ENCODE measurements around the gene FIG4. TPM values are rescaled to one million over a fixed set of nuclear protein-coding genes. Genes with fewer than 3 reads are reported as not detected.

FIG4 gene
- total and polyA plus RNA-seq, 12 donors = 9.2 to 25.4 (median 17.8) TPM

DNA sequence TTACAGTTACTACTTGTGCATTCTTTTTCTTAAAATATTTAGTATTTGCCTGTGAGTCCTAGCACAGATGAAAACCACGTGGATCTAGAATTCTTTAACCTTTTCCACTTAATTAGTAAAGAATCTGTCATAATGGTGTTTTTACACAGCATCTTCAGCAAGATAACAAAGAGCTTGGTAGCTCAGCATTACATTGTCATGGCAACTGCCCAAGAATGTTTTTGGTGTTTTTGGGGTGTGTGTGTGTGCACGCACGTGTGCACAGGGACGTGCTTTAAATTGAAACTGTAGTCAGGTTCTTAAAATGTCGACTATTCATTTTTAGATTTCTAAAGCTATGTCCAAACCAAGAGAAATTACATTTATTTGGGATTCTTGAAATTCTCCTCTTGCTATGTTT is 108.0 kb downstream of the FIG4 start:
- TF ChIP-seq, protein P1, sequence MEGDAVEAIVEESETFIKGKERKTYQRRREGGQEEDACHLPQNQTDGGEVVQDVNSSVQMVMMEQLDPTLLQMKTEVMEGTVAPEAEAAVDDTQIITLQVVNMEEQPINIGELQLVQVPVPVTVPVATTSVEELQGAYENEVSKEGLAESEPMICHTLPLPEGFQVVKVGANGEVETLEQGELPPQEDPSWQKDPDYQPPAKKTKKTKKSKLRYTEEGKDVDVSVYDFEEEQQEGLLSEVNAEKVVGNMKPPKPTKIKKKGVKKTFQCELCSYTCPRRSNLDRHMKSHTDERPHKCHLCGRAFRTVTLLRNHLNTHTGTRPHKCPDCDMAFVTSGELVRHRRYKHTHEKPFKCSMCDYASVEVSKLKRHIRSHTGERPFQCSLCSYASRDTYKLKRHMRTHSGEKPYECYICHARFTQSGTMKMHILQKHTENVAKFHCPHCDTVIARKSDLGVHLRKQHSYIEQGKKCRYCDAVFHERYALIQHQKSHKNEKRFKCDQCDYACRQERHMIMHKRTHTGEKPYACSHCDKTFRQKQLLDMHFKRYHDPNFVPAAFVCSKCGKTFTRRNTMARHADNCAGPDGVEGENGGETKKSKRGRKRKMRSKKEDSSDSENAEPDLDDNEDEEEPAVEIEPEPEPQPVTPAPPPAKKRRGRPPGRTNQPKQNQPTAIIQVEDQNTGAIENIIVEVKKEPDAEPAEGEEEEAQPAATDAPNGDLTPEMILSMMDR (IDR thresholded peaks at IDR 0.05) = no peak
- TF ChIP-seq POLR2A (IDR thresholded peaks at IDR 0.05) = no peak
- intact Hi-C loops (cut with DNase I) = no loop called here

DNA sequence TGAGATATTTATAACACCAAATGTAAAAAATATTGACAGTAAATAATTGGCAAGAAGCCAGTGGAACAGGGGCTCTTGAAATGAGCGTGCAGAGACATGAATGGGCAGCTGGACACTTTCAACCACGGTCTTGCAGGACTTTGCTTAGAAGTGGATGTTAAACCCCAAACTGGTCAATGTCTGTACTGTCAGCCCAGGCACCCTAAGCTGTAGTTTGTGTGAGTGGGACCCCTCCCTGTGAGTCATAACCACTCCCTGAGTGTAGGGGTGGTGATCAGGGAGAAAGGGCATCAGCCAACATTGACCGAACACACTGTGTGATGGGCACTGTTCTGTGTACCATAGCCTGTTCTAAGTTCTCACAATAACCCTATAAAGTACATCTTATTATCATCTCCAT is 108.6 kb downstream of the FIG4 start:
- H3K27ac ChIP-seq = no peak overlapping the region
- H3K27me3 ChIP-seq = no peaks in the 10 kb centered on the region
- no peak overlapping the region for H3K4me3 ChIP-seq
- no peak for DNase-seq
- intact Hi-C loops (cut with DNase I) = no loop called here
- no peaks in the 10 kb centered on the region for H3K9me3 ChIP-seq (replicated peaks in 1 of 3)
- no peaks in the 10 kb centered on the region for H3K36me3 ChIP-seq (replicated peaks in 1 of 2)
- TF ChIP-seq, protein P1 (IDR thresholded peaks at IDR 0.05) = no peak
- no peak for TF ChIP-seq POLR2A (IDR thresholded peaks at IDR 0.05)
- WGBS, 4 donors = 92 to 98% (median 95%) methylated on average over 3 of the region's 3 CpGs
- no peaks in the 10 kb centered on the region for H3K4me1 ChIP-seq (replicated peaks in 1 of 2)

More for the DNA sequence above, 108.0 kb downstream of the FIG4 start:
- Histone ChIP-seq H3K4me1 (replicated peaks in 1 of 2) (peaks cover 0 to 4% of the 10 kb centered on the region in 2 donors), H3K36me3 (replicated peaks in 1 of 2) (no peaks in the 10 kb centered on the region), H3K27me3 (no peaks in the 10 kb centered on the region), H3K9me3 (replicated peaks in 1 of 3) (no peaks in the 10 kb centered on the region), H3K4me3 (no peak overlapping the region), H3K27ac (no peak overlapping the region)
- 88 to 95% (median 93%) methylated on average over 5 of the region's 5 CpGs for WGBS, 4 donors
- DNase-seq = no peak

DNA sequence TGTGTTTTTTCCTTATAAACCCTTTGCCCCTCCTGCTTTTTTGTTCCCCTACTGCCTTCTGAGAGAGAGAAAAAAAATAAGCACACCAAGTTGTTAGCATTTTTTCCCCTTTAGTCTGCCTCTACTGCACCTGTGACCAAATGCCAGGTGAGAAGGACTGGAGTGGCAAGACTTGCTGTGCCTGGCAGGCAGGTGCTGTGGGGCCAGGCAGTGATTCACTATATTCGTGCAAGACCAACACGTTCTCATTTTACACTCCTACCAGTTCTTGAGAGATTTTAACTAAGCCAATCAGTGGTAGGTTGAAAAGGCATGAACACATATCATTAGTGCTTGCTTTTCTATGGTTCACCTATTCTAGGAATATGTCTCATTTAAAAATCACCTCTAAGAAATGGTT is 109.7 kb downstream of the FIG4 start:
- no peak for DNase-seq
- no peaks in the 10 kb centered on the region for H3K4me1 ChIP-seq (replicated peaks in 1 of 2)
- no peak overlapping the region for H3K4me3 ChIP-seq
- WGBS, 4 donors = 92 to 100% (median 95%) methylated on average over 2 of the region's 2 CpGs
- intact Hi-C loops (cut with DNase I) = no loop called here
- no peaks in the 10 kb centered on the region for H3K27me3 ChIP-seq
- H3K27ac ChIP-seq = no peak overlapping the region
- TF ChIP-seq, protein P1 (IDR thresholded peaks at IDR 0.05) = no peak
- TF ChIP-seq POLR2A (IDR thresholded peaks at IDR 0.05) = no peak
- H3K36me3 ChIP-seq (replicated peaks in 1 of 2) = no peaks in the 10 kb centered on the region
- H3K9me3 ChIP-seq (replicated peaks in 1 of 3) = no peaks in the 10 kb centered on the region

DNA sequence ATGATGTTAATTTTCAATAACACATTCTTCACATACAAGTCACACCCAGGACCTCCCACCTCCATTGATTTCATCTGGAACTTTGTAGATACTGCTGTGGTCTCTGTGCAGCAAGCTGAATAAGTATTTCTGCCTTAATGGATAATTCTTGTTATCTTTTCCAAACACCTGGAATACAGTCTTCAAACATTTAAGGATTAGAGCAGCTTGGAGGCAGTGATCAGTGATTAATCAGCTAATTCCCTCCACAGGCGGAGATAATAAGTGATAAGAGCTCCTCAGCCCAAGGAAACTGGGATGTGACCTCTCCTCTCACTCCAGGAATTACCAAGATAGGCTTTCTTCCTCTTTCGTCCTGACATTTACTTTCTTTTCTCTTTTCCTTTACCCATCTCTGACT is 110.7 kb downstream of the FIG4 start:
- no peaks in the 10 kb centered on the region for H3K4me1 ChIP-seq (replicated peaks in 1 of 2)
- WGBS, 4 donors = 79 to 97% (median 82%) methylated on average over 2 of the region's 2 CpGs
- no peak for DNase-seq
- TF ChIP-seq, protein P1 (IDR thresholded peaks at IDR 0.05) = no peak
- no peak for TF ChIP-seq POLR2A (IDR thresholded peaks at IDR 0.05)
- intact Hi-C loops (cut with DNase I) = no loop called here
- H3K36me3 ChIP-seq (replicated peaks in 1 of 2) = no peaks in the 10 kb centered on the region
- H3K27ac ChIP-seq = no peak overlapping the region
- H3K4me3 ChIP-seq = no peak overlapping the region
- no peaks in the 10 kb centered on the region for H3K27me3 ChIP-seq
- H3K9me3 ChIP-seq (replicated peaks in 1 of 3) = no peaks in the 10 kb centered on the region
